Daoy (cell line): Measurements from ENCODE around the gene PEX6. TPM values are rescaled to one million over a fixed set of nuclear protein-coding genes. Genes with fewer than 3 reads are reported as not detected.
A peak's percentile ranks its signal among the peaks of the same experiment; 100 is the strongest.

Experiments used
- DNase-seq: peaks from one replicate; pipeline ENCODE4 v3.0.0-alpha.2; 2015; ENCODE audit warnings: low read depth
- total RNA-seq: library from RNA; depleted of rRNA; stranded (reverse); fragments of >200 nt; shearing (Covaris generic); gene quantifications from 2 replicates; pipeline ENCODE4 v1.2.3, GENCODE V29; 2014; rRNA removed

PEX6 gene
- total RNA-seq, 1 experiment from 2014 or later, result 74.1 TPM

GRCh38 chr6:42933205-42933604 is 45.8 kb downstream of the PEX6 start:
- no peak for DNase-seq

- no peak for DNase-seq
These were observed 46.6 kb downstream of the PEX6 start for GRCh38 chr6:42932412-42932811.

- peak; percentile 70 for DNase-seq
These were observed 49.1 kb downstream of the PEX6 start for GRCh38 chr6:42929821-42930360.

- peak; percentile 99 for DNase-seq
These were observed 49.8 kb downstream of the PEX6 start, which contains the start of gene CNPY3 for GRCh38 chr6:42928986-42929820. CNPY3 (plus strand) TSS chr6:42929480; CDS start chr6:42929571, 91 bp downstream.

GRCh38 chr6:42925248-42925857 is 53.6 kb downstream of the PEX6 start:
- no peak for DNase-seq

- no peak for DNase-seq
These were observed 55.3 kb downstream of the PEX6 start for GRCh38 chr6:42923666-42924065.

GRCh38 chr6:42921801-42922200 is 57.2 kb downstream of the PEX6 start:
- no peak for DNase-seq

GRCh38 chr6:42916288-42916687 is 62.7 kb downstream of the PEX6 start:
- no peak for DNase-seq

GRCh38 chr6:42915732-42916131 is 63.2 kb downstream of the PEX6 start, which contains the start of gene PTCRA:
PTCRA (plus strand) TSS chr6:42916053; CDS start chr6:42916070, 17 bp downstream.
- no peak for DNase-seq

GRCh38 chr6:42914546-42914945 is 64.4 kb downstream of the PEX6 start:
- no peak for DNase-seq

Other genes starting within 250 kb of the PEX6 start
- gene TBCC, start 233.1 kb downstream of the PEX6 start, total RNA-seq, result 68.0 and 78.1 TPM in 2 replicates
- 2.4 and 3.0 TPM in 2 replicates for gene BICRAL, start 197.1 kb downstream of the PEX6 start, total RNA-seq
- 285 and 307 TPM in 2 replicates for gene RPL7L1, start 99.6 kb downstream of the PEX6 start, total RNA-seq
- gene PTCRA, start 63.1 kb downstream of the PEX6 start, total RNA-seq, result not detected in 2 replicates
- 33.4 and 45.0 TPM in 2 replicates for gene CNPY3, start 49.7 kb downstream of the PEX6 start, total RNA-seq
- 1.5 TPM in 1 of 2 replicates, not detected in the other for gene GNMT, start 18.4 kb downstream of the PEX6 start, total RNA-seq
- gene PPP2R5D, start 5.4 kb upstream of the PEX6 start, total RNA-seq, result 63.0 and 73.4 TPM in 2 replicates
- 149 and 167 TPM in 2 replicates for gene MEA1, start 34.8 kb upstream of the PEX6 start, total RNA-seq
- gene KLHDC3, start 35.1 kb upstream of the PEX6 start, total RNA-seq, result 80.9 and 93.8 TPM in 2 replicates
- gene RRP36, start 42.4 kb upstream of the PEX6 start, total RNA-seq, result 188 and 208 TPM in 2 replicates
- 24.2 and 28.4 TPM in 2 replicates for gene CUL7, start 74.7 kb upstream of the PEX6 start, total RNA-seq
- gene MRPL2, start 80.3 kb upstream of the PEX6 start, total RNA-seq, result 51.3 and 57.0 TPM in 2 replicates
- gene KLC4, start 80.5 kb upstream of the PEX6 start, total RNA-seq, result 14.8 and 18.9 TPM in 2 replicates
- 59.8 and 61.8 TPM in 2 replicates for gene PTK7, start 97.1 kb upstream of the PEX6 start, total RNA-seq
- 25.7 and 27.4 TPM in 2 replicates for gene SRF, start 192.1 kb upstream of the PEX6 start, total RNA-seq
- gene CUL9, start 203.0 kb upstream of the PEX6 start, total RNA-seq, result 23.7 and 26.9 TPM in 2 replicates